ENCODE data around the gene KCNIP4. TPM values are rescaled to one million over a fixed set of nuclear protein-coding genes. Genes with fewer than 3 reads are reported as not detected.

The KCNIP4 gene
- total RNA-seq, 1 donor, result not detected

DNA sequence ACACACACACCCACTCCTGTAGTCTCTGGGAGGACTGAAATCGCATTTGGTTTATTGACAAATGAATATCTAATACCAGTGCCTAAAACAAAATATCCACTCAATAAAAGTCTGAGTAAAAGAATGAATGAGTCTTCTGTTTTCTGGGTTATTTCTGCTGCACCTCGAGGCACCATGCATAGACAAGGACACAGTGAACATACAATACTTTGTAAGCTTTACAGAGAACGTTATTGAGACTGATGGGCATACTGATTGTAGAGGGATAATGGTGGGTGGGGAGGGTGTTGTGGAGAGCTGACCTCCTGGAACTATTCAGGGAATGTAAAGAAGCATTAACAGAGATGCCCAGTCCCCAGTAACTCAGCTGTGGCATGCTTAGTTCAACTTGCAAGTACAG is 14.1 kb upstream of the KCNIP4 start:
- TF ChIP-seq, protein P1, sequence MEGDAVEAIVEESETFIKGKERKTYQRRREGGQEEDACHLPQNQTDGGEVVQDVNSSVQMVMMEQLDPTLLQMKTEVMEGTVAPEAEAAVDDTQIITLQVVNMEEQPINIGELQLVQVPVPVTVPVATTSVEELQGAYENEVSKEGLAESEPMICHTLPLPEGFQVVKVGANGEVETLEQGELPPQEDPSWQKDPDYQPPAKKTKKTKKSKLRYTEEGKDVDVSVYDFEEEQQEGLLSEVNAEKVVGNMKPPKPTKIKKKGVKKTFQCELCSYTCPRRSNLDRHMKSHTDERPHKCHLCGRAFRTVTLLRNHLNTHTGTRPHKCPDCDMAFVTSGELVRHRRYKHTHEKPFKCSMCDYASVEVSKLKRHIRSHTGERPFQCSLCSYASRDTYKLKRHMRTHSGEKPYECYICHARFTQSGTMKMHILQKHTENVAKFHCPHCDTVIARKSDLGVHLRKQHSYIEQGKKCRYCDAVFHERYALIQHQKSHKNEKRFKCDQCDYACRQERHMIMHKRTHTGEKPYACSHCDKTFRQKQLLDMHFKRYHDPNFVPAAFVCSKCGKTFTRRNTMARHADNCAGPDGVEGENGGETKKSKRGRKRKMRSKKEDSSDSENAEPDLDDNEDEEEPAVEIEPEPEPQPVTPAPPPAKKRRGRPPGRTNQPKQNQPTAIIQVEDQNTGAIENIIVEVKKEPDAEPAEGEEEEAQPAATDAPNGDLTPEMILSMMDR (IDR thresholded peaks at IDR 0.05; ENCODE audit: extremely low read depth, low read depth, low read length), result no peak
- Histone ChIP-seq H4K20me1 (ENCODE audit: insufficient read depth, low read length) (no peaks in the 10 kb centered on the region), H3K9me3 (ENCODE audit: low read depth, low read length) (no peaks in the 10 kb centered on the region), H2AFZ (ENCODE audit: low read length) (no peak overlapping the region), H3K27me3 (ENCODE audit: insufficient read depth, low read length) (no peaks in the 10 kb centered on the region), H3K4me1 (ENCODE audit: insufficient read depth, low read length) (no peaks in the 10 kb centered on the region), H3K4me2 (ENCODE audit: insufficient read depth, low read length) (no peak overlapping the region), H3K36me3 (ENCODE audit: insufficient read depth, low read length) (no peaks in the 10 kb centered on the region), H3K79me2 (ENCODE audit: insufficient read depth, low read length) (no peaks in the 10 kb centered on the region), H3K4me3 (ENCODE audit: insufficient read depth, low read length) (no peak overlapping the region), H3K27ac (ENCODE audit: low read depth, low read length) (no peak overlapping the region)
- DNase-seq (ENCODE audit: insufficient read length, low spot score, missing footprints), result no peak

DNA sequence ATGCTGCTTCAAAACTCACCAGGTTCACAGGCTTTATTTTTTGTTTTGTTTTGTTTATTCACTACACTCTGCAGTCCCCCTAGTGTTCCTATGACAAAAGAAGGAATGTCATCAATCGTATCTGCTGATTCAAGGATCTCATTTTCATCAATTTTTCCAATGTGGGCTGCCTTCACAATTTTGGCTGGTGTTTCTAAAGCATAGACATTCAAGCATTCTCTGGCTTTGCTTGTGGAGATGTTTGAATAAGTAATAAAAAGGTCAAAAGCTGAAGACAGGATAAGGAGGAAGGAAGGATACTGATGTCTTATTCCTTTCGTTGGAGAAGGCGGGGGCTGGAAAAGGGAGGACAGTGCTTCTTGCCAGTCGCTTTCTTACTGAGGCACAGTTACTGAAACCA is 12.2 kb upstream of the KCNIP4 start:
- H3K36me3 ChIP-seq (ENCODE audit: insufficient read depth, low read length), result no peaks in the 10 kb centered on the region
- TF ChIP-seq, protein P1 (IDR thresholded peaks at IDR 0.05; ENCODE audit: extremely low read depth, low read depth, low read length), result no peak
- no peak overlapping the region for H2AFZ ChIP-seq (ENCODE audit: low read length)
- no peaks in the 10 kb centered on the region for H3K4me1 ChIP-seq (ENCODE audit: insufficient read depth, low read length)
- no peaks in the 10 kb centered on the region for H4K20me1 ChIP-seq (ENCODE audit: insufficient read depth, low read length)
- H3K27ac ChIP-seq (ENCODE audit: low read depth, low read length), result no peak overlapping the region
- no peak for DNase-seq (ENCODE audit: insufficient read length, low spot score, missing footprints)
- no peak overlapping the region for H3K4me3 ChIP-seq (ENCODE audit: insufficient read depth, low read length)
- H3K4me2 ChIP-seq (ENCODE audit: insufficient read depth, low read length), result no peak overlapping the region
- no peaks in the 10 kb centered on the region for H3K27me3 ChIP-seq (ENCODE audit: insufficient read depth, low read length)
- H3K9me3 ChIP-seq (ENCODE audit: low read depth, low read length), result no peaks in the 10 kb centered on the region
- H3K79me2 ChIP-seq (ENCODE audit: insufficient read depth, low read length), result no peaks in the 10 kb centered on the region

DNA sequence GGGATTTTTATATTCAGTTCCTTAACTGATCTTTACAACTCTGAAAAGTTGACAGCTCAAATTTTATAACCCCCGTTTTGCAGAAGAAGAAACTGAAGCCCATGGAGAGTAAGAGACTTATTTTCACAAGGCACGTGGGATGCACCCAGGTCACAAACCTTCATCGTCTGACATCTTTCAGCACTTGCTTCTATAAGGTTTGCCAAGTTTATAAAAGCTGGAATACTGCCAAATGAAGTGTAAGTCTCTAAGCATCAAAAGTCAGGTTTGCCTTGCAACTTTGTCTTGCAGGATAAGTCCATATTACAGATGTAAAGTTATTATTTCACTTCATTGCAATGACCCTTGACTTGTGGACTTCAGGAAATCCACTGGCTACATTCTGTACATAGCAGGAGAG is 6.3 kb upstream of the KCNIP4 start:
- Histone ChIP-seq H2AFZ (ENCODE audit: low read length) (no peak overlapping the region), H3K79me2 (ENCODE audit: insufficient read depth, low read length) (no peaks in the 10 kb centered on the region), H3K4me2 (ENCODE audit: insufficient read depth, low read length) (no peak overlapping the region), H3K27me3 (ENCODE audit: insufficient read depth, low read length) (peaks cover 3% of the 10 kb centered on the region), H3K4me3 (ENCODE audit: insufficient read depth, low read length) (no peak overlapping the region), H3K27ac (ENCODE audit: low read depth, low read length) (no peak overlapping the region), H3K9me3 (ENCODE audit: low read depth, low read length) (no peaks in the 10 kb centered on the region), H3K4me1 (ENCODE audit: insufficient read depth, low read length) (no peaks in the 10 kb centered on the region), H4K20me1 (ENCODE audit: insufficient read depth, low read length) (no peaks in the 10 kb centered on the region), H3K36me3 (ENCODE audit: insufficient read depth, low read length) (no peaks in the 10 kb centered on the region)
- DNase-seq (ENCODE audit: insufficient read length, low spot score, missing footprints), result no peak
- TF ChIP-seq, protein P1 (IDR thresholded peaks at IDR 0.05; ENCODE audit: extremely low read depth, low read depth, low read length), result no peak

DNA sequence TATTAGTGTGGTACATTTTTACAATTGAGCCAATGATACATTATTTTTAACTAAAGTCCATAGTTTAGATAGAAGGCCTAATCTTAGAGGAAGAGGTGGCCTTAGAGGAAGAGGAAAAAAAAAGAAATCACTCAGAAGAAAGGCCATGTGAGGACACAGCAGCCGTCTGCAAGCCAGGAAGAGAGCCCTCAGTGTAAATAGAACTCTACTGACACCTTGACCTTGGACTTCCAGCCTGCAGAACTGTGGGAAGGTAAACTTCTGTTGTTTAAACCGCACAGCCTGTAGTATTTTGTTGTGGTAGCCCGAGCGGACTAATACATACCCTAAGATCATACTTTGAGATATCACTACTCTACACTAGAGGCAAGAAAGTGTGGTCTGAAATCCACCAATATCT is 5.1 kb upstream of the KCNIP4 start:
- no peak for DNase-seq (ENCODE audit: insufficient read length, low spot score, missing footprints)
- no peak overlapping the region for H3K4me2 ChIP-seq (ENCODE audit: insufficient read depth, low read length)
- no peaks in the 10 kb centered on the region for H3K9me3 ChIP-seq (ENCODE audit: low read depth, low read length)
- no peaks in the 10 kb centered on the region for H3K36me3 ChIP-seq (ENCODE audit: insufficient read depth, low read length)
- no peak overlapping the region for H3K4me3 ChIP-seq (ENCODE audit: insufficient read depth, low read length)
- no peaks in the 10 kb centered on the region for H3K4me1 ChIP-seq (ENCODE audit: insufficient read depth, low read length)
- H3K27me3 ChIP-seq (ENCODE audit: insufficient read depth, low read length), result peaks cover 12% of the 10 kb centered on the region
- TF ChIP-seq, protein P1 (IDR thresholded peaks at IDR 0.05; ENCODE audit: extremely low read depth, low read depth, low read length), result no peak
- no peak overlapping the region for H3K27ac ChIP-seq (ENCODE audit: low read depth, low read length)
- no peaks in the 10 kb centered on the region for H3K79me2 ChIP-seq (ENCODE audit: insufficient read depth, low read length)
- H2AFZ ChIP-seq (ENCODE audit: low read length), result no peak overlapping the region
- H4K20me1 ChIP-seq (ENCODE audit: insufficient read depth, low read length), result no peaks in the 10 kb centered on the region
